Fibroblast of lung (primary cell): Measurements from ENCODE around the gene SLC66A3.

ENCODE experiments used
- EZH2 ChIP-seq: IDR thresholded peaks from 2 replicates; pipeline ENCODE4 v1.5.1; 2012; ENCODE audit warnings: low read length, control low read depth, mild to moderate bottlenecking; ENCODE audit errors: missing control alignments
- TF ChIP-seq, protein P1 (sequence below), 2 donors: IDR thresholded peaks in 1 of 2; conservative IDR thresholded peaks in 1 of 2; 1 replicate in 1 of 2; 2 replicates in 1 of 2; pipeline ENCODE4 v1.5.1; 2011 to 2012; ENCODE audit warnings: low read length in 2 of 2, control low read depth in 1 of 2, inconsistent platforms in 1 of 2, low read depth in 1 of 2, mild to moderate bottlenecking in 1 of 2

GRCh38 chr2:11123856-11124759, 31.2 kb upstream of the SLC66A3 start:
- TF ChIP-seq, protein P1, sequence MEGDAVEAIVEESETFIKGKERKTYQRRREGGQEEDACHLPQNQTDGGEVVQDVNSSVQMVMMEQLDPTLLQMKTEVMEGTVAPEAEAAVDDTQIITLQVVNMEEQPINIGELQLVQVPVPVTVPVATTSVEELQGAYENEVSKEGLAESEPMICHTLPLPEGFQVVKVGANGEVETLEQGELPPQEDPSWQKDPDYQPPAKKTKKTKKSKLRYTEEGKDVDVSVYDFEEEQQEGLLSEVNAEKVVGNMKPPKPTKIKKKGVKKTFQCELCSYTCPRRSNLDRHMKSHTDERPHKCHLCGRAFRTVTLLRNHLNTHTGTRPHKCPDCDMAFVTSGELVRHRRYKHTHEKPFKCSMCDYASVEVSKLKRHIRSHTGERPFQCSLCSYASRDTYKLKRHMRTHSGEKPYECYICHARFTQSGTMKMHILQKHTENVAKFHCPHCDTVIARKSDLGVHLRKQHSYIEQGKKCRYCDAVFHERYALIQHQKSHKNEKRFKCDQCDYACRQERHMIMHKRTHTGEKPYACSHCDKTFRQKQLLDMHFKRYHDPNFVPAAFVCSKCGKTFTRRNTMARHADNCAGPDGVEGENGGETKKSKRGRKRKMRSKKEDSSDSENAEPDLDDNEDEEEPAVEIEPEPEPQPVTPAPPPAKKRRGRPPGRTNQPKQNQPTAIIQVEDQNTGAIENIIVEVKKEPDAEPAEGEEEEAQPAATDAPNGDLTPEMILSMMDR (conservative IDR thresholded peaks at IDR 0.05 in 1 of 2, IDR thresholded peaks at IDR 0.05 in 1 of 2; ENCODE audit: low read depth in 1 of 2, low read length in 2 of 2), result peak; percentile 94 to 99
- TF ChIP-seq EZH2, result no peak
